GM21825 (cell line): ENCODE measurements around the gene EFNB2.
A peak's percentile ranks its signal among the peaks of the same experiment; 100 is the strongest.

Experiments used
- ATAC-seq: cut with Tn5 transposase; IDR thresholded peaks from one replicate; pipeline ENCODE4 v1.9.1; 2021; ENCODE audit warnings: mild to moderate bottlenecking, moderate library complexity; ENCODE audit not compliant: unreplicated experiment

Gene EFNB2

DNA sequence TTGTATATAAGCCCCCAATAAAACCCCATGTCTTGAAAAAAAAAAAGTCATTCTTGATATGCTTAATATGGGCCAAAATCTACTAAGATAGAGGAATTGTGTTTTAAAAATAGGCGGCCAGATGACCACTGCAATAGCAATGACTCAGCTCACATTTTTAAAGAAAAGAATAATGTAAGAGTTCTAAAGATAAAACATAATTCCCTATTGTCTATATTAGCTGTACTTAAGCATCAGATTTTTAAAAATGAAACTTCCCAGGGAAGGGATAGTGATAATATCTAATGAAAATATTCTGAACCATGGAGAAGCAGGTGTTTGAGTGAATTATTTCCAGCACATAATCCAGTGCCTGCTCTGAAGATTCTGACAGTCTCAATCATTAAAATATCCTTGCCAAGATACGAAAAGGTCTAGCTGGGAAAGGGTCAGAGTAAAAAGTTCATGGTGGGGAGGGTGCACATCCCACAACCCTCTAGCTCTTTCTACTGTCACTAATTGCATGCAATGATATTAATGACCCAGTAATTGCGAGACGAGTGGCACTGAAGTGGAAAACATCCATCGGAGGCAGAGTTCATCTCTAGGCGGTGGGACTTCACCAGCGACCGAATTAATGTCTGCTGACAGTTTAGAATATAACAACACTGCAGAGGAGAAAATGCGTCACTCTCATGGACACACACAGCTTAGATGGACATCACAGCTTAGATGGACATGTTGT lies 31.6 kb downstream of the EFNB2 start:
- no peak for ATAC-seq

DNA sequence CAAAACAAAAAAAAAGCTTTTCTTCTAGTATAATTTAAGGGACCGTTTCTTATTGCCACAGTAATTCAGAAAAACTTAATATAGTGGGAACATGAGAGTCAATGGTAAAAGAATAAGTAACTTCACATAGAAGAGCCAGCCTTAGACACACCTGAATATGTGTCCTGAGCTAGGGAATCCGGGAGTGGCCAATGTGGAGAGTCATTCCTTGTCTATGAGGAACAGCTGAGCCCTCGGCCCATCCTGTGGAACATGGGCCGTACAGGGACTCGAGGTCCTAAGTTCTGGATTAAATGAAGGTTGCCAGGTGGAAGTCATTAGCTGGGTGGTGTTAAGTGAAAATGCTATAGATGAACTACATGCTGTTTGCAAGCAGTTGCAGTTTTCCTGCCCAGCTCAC lies 32.2 kb downstream of the EFNB2 start:
- no peak for ATAC-seq

DNA sequence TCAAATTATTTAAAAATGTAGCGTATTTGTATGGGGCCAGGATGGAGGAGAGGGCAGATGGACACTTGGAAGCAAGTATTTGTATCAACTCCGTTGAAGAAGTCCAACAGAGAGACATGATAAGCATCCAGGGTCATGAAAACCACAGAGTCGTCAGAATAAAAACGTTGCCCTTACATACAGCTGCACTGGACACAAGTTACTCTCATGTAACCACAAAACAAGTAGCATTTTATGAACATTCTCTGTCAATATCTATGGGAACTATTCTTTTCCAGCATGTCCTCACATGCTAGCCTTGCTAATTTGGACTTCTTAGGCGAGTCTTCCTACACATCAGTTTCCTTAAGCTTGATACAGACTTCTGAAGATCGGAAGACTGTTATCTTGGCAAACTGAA lies 35.0 kb downstream of the EFNB2 start:
- ATAC-seq, result no peak

DNA sequence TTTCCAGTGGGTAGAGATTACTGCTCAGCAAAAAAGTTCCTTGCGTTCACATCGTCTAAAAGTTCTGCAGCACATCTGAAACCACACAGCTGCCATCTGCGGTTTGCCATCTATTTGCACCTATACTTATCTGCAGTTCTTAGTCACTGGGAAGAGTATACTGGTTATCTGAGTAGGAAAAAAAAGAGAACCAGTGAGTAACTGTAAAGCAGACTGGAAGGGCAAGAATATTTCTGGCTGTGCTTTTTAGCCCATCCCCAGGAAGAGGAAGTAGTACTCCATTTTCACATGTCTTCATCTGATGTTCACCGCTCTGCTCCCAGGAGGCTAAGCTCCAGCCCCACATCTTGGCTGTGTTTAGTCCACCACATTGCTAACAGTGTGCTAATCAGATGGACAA lies 35.6 kb downstream of the EFNB2 start:
- ATAC-seq, result peak; percentile 64

DNA sequence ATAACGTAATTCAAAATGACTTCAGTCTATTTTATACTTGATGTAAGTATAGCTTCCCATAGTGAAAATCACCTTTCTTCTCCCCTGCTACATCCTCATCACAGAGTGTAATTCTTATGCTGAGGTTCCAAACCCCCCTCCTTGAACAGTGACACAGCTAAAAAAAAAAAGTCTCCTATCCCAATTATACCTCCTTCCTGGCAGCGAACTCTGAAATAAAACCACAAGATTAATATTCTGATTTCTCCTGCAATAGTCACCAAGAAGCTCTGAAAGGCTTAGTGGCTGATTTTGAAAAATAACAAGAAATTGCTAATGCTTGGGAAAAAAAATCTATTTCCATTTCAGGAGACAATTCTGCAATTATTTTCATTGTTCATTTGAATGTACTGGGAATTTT lies 36.3 kb downstream of the EFNB2 start:
- no peak for ATAC-seq

DNA sequence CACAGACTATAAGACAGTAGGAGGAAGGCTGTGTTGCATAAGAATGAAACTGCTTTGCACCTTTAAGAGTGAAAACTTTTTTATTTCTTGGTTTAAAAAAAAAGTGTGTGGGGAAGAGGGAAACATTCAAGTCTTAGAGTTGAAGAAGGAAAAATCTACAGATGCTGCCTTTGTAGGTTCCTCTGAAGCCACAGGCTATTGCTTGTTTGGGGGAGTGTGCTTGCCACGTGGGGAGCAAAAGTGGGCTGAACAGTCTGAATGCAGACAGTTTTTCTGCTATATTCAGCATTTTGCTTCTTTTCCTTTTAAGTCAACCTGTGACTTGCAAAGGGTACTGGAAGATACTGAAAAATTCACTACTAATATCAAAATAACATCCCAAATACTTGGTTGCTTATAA lies 36.9 kb downstream of the EFNB2 start:
- no peak for ATAC-seq

DNA sequence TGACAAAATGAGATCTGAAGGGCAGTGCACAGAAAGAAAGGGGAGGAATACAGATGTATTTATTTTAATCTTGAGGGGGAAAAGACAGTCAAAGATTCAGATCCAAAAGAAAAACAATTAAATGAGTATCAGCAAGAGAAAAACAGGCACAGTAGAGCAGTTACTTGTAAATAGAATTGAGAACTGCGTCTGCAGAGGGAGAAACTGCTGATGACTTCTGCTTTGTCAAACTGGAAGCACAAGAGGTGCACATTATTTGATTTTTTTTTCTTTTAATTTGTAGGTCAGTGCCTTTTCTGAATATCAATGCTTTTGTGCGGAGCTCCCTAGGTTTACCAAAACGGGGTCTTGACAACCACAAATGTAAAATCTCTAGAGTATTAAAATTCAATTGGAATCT lies 37.3 kb downstream of the EFNB2 start:
- ATAC-seq, result no peak

DNA sequence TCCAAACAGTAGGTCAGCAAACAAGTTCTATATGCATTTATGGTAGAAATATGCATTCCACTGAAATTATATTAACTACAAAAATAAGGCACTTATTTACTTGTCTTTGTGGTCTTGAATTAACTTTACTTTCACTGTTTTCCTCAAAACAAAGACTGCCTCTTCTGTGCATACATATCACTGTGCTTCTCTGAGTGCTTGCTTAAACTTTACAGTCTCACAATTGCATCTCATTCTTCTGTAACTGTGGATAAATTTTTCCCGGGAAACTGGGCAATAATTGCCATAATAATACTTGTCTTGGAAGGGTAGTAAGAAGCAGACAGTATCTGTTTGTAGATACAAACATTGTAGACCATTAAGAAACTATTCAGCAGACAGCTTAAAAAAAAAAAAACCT lies 38.4 kb downstream of the EFNB2 start:
- ATAC-seq, result no peak

DNA sequence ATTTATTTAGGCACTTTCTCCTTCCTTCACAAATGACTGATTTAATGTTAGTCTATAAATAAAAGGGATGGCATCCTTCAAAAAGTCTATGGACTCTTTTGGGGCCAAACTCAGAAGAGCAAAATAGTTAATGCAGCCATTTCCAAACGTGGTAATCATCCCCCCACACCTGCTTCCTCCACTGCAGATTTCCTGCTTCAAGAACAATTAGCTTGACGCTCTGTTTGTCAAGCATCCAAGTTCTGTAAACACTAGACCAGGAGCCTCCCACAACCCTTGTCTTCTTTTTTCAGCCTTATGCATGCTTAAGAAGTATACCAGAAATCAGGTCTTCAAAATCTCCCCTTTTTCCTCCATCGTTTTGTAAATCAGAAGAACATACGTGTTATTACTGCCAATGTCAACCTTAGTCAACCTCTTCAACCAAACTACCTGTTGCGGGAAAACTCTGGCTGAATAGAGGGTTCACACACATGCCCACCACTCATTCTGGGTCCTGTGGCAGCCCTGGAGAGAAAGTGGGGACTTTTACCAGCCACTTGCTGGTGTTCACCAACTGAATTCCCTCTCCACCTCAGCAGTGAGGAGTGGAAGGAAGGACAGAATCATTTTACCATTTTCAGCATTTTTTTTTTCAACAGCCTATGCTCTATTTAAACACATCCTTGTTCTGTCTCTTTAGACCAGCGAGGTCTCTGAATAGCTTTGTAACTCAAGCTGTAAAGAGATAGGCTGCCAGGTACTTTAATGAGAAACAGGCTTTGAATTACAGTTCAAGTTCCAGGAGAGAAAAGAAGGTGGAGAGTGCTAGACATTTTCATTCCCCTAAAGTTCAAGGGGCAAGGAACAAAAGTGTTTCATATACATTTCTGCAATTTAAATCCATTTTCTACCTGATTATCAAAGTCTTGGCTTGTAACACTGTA lies 39.1 kb downstream of the EFNB2 start:
- ATAC-seq, result no peak

DNA sequence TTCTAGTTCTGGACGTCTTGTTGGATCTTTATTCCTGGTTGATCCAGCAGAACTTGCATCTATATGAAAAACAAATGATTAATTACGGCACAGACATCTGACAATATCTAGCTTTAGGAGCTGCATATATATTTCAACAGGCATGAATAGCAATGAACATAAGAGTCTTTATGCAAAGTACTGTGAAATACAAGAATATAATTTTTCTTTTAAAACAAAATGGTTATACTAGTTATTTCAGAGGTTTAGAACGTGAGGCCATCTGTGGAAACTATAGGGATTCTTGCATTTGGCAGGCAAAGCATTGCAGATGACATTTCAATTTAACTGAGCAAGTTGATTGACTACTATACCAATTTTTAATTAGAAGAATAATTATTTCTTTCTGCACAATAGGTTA lies 40.5 kb downstream of the EFNB2 start:
- no peak for ATAC-seq

DNA sequence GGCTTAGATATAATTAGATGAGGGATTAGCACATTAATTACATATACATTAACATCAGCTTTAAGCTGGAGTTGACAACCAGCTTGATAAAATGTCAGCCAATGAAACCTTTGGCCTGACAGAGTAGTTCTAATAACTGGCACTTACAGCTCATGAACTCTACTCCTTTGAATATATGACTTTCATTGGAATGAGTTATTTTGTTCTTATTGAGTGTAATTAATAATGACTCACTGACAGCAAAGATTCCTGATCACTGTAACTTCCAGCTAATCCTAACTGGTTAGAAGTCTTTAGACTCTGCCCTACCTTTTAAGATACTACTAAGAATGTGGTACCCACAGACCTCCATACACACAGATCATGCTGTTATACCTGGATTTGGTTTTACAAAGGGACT lies 41.0 kb downstream of the EFNB2 start:
- ATAC-seq, result no peak

DNA sequence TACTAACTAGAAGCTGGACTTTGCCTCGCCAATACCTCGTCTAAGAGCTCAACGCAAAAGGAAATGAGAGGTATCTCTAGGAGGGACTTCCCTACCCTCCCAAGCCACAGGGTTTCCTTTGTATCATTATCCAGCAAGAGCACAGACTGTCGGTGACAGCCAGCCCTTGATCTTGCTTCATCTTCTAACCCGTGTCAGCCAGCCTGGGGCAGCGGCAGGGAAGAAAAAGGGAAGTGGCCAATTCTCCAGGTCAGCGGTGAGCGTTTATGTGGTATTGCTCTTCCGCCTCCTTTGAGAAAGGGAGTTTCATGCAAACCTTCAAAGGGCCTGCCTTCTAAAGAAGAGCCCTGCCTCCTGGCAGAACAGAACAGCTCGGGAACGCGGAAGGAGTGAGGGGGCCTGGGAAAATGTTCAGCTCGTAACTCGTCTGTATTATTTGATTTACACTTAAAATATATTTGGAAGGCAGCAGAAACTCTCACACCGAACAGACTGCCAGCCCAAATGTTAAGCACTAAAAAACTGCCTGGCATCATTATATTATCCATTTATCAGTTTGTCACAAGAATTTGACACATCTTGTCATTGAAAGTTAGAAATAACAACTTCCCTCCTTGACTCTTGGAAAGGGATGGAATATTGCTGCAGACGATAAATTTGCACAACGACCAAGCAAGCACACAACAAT lies 41.8 kb downstream of the EFNB2 start:
- ATAC-seq, result peak; percentile 93

DNA sequence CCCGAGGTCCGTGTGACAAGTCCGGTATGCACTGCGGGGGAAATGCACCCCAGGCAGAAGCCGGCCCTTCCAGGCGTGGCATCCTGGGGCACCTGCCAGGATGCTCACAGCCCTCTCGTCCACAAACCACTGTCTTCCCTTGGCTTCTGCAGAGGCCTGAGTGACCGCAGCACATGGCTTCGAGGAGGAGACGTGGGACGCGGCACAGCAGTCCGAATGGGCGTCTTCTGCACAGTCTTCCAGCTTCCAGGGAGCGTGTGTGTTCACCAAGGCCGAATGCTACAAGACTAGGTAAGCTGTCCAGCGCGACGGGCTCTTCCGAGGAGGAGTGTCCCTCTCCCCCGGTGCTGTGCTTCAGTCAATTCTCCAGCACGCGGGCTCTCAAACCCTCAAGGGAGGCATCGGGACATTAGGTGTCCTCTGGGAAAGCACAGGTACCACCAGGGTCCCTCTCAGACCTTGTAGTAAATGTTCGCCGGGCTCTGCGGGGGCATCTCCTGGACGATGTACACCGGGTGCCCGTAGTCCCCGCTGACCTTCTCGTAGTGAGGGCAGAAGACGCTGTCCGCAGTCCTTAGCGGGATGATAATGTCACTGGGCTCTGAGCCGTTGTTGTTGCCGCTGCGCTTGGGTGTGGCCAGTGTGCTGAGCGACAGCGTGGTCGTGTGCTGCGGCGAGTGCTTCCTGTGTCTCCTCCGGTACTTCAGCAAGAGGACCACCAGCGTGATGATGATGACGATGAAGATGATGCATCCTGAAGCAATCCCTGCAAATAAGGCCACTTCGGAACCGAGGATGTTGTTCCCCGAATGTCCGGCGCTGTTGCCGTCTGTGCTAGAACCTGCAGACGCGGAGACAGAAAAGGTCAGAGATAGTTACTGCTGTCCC lies 42.6 kb downstream of the EFNB2 start:
- no peak for ATAC-seq

DNA sequence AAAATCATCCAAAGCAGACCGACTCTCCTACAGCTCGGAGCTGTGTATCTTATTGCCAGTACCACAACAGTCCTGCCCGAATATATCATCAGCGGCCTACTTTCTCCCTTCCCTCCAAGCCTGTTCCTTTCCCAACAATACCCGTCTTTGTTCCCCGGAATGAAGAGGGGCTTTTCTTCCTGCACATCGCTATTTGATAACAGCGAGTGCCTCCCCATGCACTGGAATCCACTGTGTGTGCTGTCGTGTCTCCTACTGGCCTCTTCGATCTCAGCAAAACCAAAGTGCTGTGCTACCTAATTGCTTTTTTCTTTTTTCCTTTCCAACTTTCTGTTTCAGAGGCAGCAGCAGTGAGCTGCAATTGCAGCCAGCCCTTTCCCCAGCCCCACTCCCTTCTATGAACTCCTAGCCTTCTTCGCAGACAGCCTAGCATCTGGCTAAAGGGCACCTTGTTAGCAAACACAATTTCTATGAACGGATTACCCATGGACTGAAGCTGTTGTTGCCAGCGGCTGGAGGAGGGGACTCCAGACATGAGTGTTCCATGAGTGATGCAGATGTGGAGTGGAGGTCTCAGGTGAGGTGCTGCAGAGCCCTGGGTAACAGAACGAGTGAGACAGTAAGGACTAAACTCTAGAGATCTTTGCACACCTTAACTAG lies 43.4 kb downstream of the EFNB2 start:
- no peak for ATAC-seq

DNA sequence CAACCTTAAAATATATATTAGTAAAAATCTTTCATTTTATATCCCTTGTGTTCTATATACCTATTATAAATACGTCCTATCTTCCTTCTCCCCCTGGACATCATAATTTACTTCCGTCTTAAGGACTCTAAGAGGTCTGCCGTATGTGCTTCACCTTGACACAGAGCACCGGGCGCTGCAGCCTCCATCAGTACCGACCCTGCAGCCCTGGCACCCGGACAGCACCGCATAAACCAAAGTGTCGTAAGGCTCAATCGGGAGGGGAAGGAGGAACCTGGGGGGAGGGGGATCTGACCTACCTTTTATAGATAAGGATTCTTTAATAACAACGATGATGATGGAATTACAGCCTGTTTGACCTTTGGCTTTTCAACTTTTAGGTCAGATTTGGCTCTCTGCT lies 44.0 kb downstream of the EFNB2 start:
- no peak for ATAC-seq

DNA sequence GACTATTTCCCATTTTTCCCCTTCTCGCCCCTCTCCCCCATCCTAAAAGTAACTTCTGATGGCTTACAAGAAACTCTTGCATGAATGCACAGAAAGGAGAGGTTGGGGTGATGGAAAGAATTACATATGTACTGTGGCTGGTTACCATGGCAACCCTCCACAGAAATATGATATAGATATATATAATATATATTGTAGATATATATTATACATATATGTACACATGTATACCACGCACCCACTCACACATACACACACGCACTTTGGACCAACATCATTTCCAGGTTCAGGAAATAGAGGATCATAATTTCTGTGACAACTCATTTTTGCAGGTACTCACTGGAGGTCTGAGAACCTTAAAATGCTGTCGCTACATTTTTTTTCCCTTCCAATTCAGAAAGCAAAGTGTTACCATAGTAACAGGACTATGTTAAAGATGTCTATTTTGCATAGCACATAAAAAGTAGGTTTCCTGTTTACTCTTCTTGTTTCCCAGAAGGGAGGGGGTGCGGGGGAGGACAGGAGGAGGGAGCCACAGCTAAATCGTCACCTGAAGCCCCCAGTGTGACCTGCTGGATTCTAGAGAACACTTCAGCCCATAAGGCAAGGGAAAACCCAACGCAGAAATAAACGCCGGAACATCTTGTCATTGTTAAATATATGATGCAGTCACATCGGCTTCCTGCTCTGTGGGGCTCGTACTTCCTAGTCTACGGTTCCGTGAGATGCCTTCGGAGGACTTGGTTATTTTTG lies 44.7 kb downstream of the EFNB2 start:
- ATAC-seq, result no peak

DNA sequence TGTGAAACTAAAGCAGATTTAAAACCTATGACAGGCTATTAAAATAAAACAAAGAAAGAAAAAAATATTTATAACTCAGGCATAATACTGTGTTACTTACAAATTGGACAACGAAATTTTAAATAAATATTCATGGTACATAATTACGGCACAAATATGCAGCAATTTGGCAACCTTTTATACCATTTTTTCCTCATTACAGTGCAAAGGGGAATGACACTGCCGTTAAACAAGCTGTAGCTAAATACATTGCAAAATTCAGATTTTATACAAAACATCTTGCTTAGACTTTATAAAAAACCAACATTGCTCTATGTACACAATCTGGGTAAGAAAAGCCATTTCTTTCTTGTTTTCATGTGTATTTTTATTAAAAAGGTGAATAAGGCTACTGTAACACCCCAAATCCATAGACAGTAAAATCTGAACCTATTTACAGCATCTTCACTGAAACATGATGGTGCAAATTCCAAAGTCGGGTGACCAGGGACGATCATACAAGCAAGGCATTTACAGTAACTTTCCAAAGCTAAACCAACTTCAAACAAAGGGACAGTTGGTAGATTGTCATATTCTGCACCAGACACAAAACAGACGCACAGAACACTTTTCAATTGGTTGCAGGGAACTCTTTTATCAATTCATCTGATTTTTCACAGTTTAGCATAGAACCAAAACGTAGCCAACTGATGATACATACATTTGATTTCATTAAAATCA lies 45.5 kb downstream of the EFNB2 start:
- no peak for ATAC-seq

DNA sequence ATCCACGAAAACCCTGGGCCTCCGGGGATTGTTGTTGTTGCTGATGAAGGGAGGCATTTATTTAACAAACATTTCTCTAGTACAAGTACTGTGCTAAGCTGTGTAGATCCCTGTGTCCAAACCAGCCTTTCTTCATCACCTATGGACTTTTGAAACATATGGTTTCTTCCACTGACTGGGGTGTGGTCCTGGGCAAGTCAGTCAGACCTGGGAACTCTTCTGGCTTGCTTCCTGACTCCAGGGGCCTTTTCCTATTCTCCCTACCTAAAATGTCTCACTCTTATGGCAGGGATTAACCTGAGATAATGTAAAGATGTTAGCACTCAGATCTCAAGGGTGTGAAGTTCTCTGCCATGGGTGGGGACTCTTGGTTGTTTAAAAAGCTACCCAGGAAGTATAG lies 46.8 kb downstream of the EFNB2 start:
- no peak for ATAC-seq

DNA sequence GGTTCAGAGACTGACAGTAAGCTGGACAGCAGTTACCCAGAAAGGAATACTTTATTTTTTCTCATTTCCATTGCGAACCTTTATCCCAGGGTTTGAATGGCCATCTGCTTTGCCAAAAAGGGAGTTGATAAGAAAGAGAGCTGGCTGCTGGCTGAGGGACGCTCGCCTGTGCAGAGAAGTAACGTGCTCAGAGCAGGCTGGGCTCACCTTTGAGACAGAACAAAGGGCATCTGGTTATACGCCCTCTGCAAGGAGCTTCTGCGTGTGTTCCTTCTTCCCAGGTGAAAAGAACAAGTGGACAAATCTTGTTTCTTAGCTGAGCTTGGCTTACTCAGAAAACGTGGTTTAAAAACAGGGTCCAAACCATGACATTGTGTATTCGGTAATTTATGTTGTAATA lies 47.4 kb downstream of the EFNB2 start:
- ATAC-seq, result no peak
